Psoas muscle (tissue), 8 donors: ENCODE measurements around the gene LLCFC1. TPM values are rescaled to one million over a fixed set of nuclear protein-coding genes. Genes with fewer than 3 reads are reported as not detected.

Experiments
- ATAC-seq, 4 donors: fragments of 200-7000 bp; cut with Tn5 transposase; one replicate each; pipeline ENCODE4 v1.9.1; 2020; ENCODE audit warnings: moderate library complexity in 3 of 4, mild to moderate bottlenecking in 2 of 4
- DNase-seq, 2 donors: peaks; one replicate each; pipeline ENCODE4 v3.0.0-alpha.2; 2020
- H3K27ac ChIP-seq: fragments of 200-600 bp; one replicate; pipeline ENCODE4 v1.8.0; 2022
- H3K27me3 ChIP-seq, 3 donors: fragments of 200-600 bp in 1 of 3; one replicate each; pipeline versions ENCODE4 v1.6.1 to v1.8.0; 2013 to 2022; ENCODE audit warnings: low read length in 2 of 3, mild to moderate bottlenecking in 2 of 3, moderate library complexity in 1 of 3; ENCODE audit not compliant: insufficient read depth in 3 of 3
- H3K36me3 ChIP-seq, 2 donors: fragments of 200-600 bp in 1 of 2; one replicate each; pipeline versions ENCODE4 v1.6.1 to v1.8.0; 2013 to 2022; ENCODE audit warnings: low read depth in 1 of 2, mild to moderate bottlenecking in 1 of 2, moderate library complexity in 1 of 2; ENCODE audit not compliant: insufficient read depth in 1 of 2
- H3K4me1 ChIP-seq: fragments of 200-600 bp; one replicate; pipeline ENCODE4 v1.8.0; 2022
- H3K4me3 ChIP-seq: fragments of 200-600 bp; one replicate; pipeline ENCODE4 v1.8.0; 2022; ENCODE audit warnings: mild to moderate bottlenecking
- H3K9me3 ChIP-seq: fragments of 200-600 bp; one replicate; pipeline ENCODE4 v1.8.0; 2022
- WGBS, 3 donors: extraction: QIAGEN DNeasy Blood & Tissue Kit; methylation state at CpG; one replicate each; pipeline versions ENCODE4 v1.1.6 to v1.1.7; 2013; 5-methylcytosine and 5-hydroxymethylcytosine counted together
- intact Hi-C, 2 donors: fragments of 100-400 bp; cut with DNase I; formaldehyde crosslinking; loops; one replicate each; pipeline versions ENCODE4 v1.11.0 to v1.14.2; 2022
- polyA plus RNA-seq, 3 donors: library from polyadenylated mRNA; stranded (reverse); fragments of 200-250 nt; gene quantifications; one replicate each; pipeline ENCODE4 v1.2.3, GENCODE V29; 2013
- total RNA-seq, 4 donors: library from RNA; stranded (reverse); fragmentation: NEBNext Ultra II Directional in 2 of 4; extraction: Animal tissue kit (Norgen Biotek cat#: 25700) in 2 of 4; gene quantifications; one replicate each; pipeline versions ENCODE4 v1.2.1 to v1.2.4, GENCODE V29; 2021 to 2023
- TF ChIP-seq, protein P1 (sequence below): fragments of 200-600 bp; IDR thresholded peaks from one replicate; pipeline ENCODE4 v1.8.0; 2022; ENCODE audit warnings: antibody characterized with exemption
- donor health status: healthy with polysubstance abuse.
- donor health status: DM: no; HTN: no; CAD: no; lungs with moderate emphysema.
- donor health status: Bipolar disorder and iron deficiency.
- donor health status: healthy.
- donor health status: DM: yes; HTN: yes; CAD: no.
- donor health status: DM: no; HTN: no; CAD: no.
- donor health status: DM: no; HTN: no; CAD: no.
- donor health status: DM: yes; HTN: yes; CAD: no.

Gene LLCFC1
- total and polyA plus RNA-seq, 7 donors: not detected

DNA sequence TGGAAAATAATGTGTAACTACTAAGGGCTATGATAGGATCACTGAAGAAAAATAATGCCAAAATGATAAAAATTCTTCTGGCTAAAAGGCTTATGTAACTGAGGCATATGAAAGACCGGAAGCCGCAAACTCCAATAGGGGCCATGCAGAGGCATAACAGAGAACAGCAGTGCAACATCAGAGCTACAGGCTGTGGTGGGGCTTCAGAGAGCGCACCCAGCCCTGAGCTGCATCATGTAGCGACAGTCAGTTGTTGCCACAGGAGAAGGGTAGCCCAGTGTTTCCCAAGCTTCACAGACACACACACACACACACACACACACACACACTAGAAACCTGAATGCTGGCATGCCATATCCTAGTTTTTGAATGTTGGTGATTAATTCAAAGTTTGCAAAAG, 9.3 kb downstream of the LLCFC1 start:
- no peaks in the 10 kb centered on the region for H3K4me1 ChIP-seq
- WGBS, 3 donors: 91 to 93% (median 93%) methylated on average over 4 of the region's 4 CpGs
- intact Hi-C loops: no loop called here
- H3K36me3 ChIP-seq: no peaks in the 10 kb centered on the region
- TF ChIP-seq, protein P1, sequence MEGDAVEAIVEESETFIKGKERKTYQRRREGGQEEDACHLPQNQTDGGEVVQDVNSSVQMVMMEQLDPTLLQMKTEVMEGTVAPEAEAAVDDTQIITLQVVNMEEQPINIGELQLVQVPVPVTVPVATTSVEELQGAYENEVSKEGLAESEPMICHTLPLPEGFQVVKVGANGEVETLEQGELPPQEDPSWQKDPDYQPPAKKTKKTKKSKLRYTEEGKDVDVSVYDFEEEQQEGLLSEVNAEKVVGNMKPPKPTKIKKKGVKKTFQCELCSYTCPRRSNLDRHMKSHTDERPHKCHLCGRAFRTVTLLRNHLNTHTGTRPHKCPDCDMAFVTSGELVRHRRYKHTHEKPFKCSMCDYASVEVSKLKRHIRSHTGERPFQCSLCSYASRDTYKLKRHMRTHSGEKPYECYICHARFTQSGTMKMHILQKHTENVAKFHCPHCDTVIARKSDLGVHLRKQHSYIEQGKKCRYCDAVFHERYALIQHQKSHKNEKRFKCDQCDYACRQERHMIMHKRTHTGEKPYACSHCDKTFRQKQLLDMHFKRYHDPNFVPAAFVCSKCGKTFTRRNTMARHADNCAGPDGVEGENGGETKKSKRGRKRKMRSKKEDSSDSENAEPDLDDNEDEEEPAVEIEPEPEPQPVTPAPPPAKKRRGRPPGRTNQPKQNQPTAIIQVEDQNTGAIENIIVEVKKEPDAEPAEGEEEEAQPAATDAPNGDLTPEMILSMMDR: no peak
- no peak overlapping the region for H3K27ac ChIP-seq
- ATAC-seq: no peak
- no peaks in the 10 kb centered on the region for H3K27me3 ChIP-seq
- DNase-seq: no peak
- no peaks in the 10 kb centered on the region for H3K9me3 ChIP-seq
- no peak overlapping the region for H3K4me3 ChIP-seq

DNA sequence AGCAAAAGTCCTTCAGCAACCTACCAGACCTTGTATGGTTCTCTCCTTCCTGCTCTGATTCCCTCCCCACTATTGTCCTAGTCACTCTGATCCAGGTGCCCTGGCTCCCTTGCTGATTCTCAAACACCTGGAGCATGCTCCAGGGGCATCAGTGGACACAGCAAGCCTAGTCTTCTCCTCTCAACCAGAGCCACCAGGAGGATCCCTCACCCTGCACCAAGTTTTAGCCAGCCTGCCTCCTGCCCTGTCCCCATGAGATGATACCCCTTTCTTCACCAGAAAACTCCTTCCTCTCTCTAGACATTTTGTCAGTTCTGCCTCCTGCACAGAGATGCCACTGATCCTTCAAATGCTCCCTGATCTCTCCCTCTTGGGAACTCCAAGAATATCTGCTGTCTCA, 11.0 kb downstream of the LLCFC1 start:
- no peak overlapping the region for H3K4me3 ChIP-seq
- TF ChIP-seq, protein P1: no peak
- H3K9me3 ChIP-seq: no peaks in the 10 kb centered on the region
- DNase-seq (no peak), ATAC-seq (no peak)
- H3K27me3 ChIP-seq: no peaks in the 10 kb centered on the region
- no peaks in the 10 kb centered on the region for H3K36me3 ChIP-seq
- intact Hi-C loops: no loop called here
- no peak overlapping the region for H3K27ac ChIP-seq
- H3K4me1 ChIP-seq: no peaks in the 10 kb centered on the region

DNA sequence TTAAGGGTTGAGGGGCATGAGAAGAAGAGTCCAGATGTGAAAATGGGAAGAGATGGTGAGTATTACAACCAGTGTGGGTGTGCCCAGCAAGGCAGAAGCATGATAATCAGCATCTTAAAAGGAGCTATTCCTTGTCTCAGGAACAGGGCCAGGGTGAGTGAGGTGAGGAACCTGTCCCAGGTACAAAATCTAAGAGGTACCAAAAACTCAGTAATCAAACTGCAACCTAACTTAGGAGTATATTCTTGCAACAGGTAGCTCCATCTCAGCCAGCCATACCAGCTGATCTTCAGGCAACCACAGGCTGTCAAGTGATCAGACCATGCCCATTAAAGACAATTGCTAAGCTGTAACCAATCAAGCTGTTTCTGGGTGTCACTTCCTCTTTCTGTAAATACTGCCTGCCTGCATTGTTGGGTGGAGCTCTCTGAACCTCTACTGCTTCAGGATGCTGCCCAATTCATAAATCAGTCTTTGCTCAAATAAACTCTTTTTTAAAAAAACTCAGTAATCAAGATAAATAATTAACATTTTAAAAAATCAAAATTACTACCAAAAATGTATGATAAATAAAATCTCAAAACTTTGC, 15.5 kb downstream of the LLCFC1 start:
- Histone ChIP-seq H3K27ac (no peak overlapping the region), H3K9me3 (no peaks in the 10 kb centered on the region), H3K4me1 (no peaks in the 10 kb centered on the region), H3K36me3 (no peaks in the 10 kb centered on the region), H3K4me3 (no peak overlapping the region), H3K27me3 (no peaks in the 10 kb centered on the region)
- intact Hi-C loops: no loop called here
- ATAC-seq (no peak), DNase-seq (no peak)
- TF ChIP-seq, protein P1: no peak

DNA sequence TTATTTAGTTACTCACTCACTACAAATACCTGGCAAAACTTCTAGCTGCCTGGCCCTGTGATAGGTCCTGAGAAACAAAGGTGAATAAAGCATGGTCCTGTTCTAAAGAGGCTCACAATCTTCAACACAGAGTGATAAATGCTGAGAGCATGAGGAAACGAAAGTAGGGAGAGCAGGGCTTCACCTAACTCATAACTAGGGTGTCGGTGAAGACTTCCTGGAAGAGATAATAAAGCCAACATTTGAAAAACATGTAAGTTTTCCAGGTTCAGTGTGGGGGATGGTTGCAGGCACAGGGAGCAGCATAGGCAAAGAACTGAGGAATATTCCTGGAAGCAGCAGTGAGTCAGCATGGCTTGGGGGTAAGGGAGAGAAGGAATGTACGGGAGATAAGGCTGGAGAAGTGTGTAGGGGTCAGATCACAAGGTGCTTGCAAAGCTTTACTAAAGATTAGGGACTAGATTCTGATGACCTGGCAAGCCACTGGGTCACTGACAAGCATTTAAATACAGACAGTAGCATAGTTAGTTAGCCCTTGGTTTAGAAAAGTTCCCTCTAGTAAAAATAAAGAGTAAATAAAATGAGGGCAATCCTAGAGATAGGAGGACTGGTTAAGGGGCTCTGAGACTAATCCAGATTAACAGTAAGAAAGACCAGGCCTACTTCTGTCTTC, 17.8 kb downstream of the LLCFC1 start:
- TF ChIP-seq, protein P1: no peak
- ATAC-seq: no peak
- no peak overlapping the region for H3K27ac ChIP-seq
- WGBS, 3 donors: 74 to 78% (median 76%) methylated on average over 3 of the region's 3 CpGs
- DNase-seq: no peak
- no peaks in the 10 kb centered on the region for H3K36me3 ChIP-seq
- intact Hi-C loops: no loop called here
- H3K4me3 ChIP-seq: no peak overlapping the region
- no peaks in the 10 kb centered on the region for H3K27me3 ChIP-seq
- H3K4me1 ChIP-seq: no peaks in the 10 kb centered on the region
- no peaks in the 10 kb centered on the region for H3K9me3 ChIP-seq

DNA sequence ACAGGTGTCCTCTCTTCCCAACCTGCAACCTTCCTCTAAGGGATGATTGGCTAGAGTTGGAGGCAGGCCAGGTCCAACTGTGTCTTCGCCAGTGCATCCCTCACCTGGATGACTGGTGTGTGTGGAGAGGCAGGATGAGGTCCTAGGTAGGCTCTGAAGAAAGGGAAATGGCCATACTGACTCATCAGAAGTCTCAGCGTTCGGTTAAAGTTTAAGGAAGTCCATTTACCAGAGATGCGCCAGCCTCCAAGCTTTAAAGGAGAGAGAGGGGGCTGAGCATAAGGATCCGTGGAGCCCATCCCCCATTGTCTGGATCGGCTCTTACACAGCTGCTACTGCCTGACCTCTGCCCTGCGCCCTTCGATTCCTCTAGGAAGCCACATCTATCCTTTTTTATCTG, 18.4 kb downstream of the LLCFC1 start:
- no peaks in the 10 kb centered on the region for H3K4me1 ChIP-seq
- no peak overlapping the region for H3K4me3 ChIP-seq
- H3K36me3 ChIP-seq: no peaks in the 10 kb centered on the region
- intact Hi-C loops: no loop called here
- H3K27ac ChIP-seq: no peak overlapping the region
- no peaks in the 10 kb centered on the region for H3K9me3 ChIP-seq
- 69 to 78% (median 76%) methylated on average over 8 of the region's 8 CpGs for WGBS, 3 donors
- ATAC-seq (no peak), DNase-seq (no peak)
- no peaks in the 10 kb centered on the region for H3K27me3 ChIP-seq
- TF ChIP-seq, protein P1: no peak
